ENCODE measurements around the gene RPL22.
A peak's percentile ranks its signal among the peaks of the same experiment; 100 is the strongest.

Gene RPL22

GRCh38 chr1:6199298-6200187 is at the start of gene RPL22:
TSS of gene RPL22 (minus strand) at chr1:6199595. CDS start at chr1:6199573, 22 bp downstream.
- DNase-seq (ENCODE audit: low spot score), result peak; percentile 99

GRCh38 chr1:6248161-6248776 is 48.9 kb upstream of the RPL22 start:
- no peak for DNase-seq (ENCODE audit: low spot score)

- no peak for DNase-seq (ENCODE audit: low spot score)
Observed at GRCh38 chr1:6247651-6248050, 48.3 kb upstream of the RPL22 start.

- peak; percentile 54 for DNase-seq (ENCODE audit: low spot score)
Observed at GRCh38 chr1:6246497-6247467, 47.4 kb upstream of the RPL22 start.

- no peak for DNase-seq (ENCODE audit: low spot score)
Observed at GRCh38 chr1:6245869-6246496, 46.6 kb upstream of the RPL22 start.

GRCh38 chr1:6245086-6245868 is 45.9 kb upstream of the RPL22 start:
- DNase-seq (ENCODE audit: low spot score), result peak; percentile 45

- DNase-seq (ENCODE audit: low spot score), result no peak
Observed at GRCh38 chr1:6244401-6245049, 45.1 kb upstream of the RPL22 start.

GRCh38 chr1:6243993-6244392 is 44.6 kb upstream of the RPL22 start, which contains the start of gene HES3:
TSS of gene HES3 (plus strand) at chr1:6244179. CDS start at chr1:6244366, 187 bp downstream.
- DNase-seq (ENCODE audit: low spot score), result no peak

GRCh38 chr1:6243053-6243834 is 43.8 kb upstream of the RPL22 start:
- DNase-seq (ENCODE audit: low spot score), result no peak

- no peak for DNase-seq (ENCODE audit: low spot score)
Observed at GRCh38 chr1:6241887-6242740, 42.7 kb upstream of the RPL22 start.

- no peak for DNase-seq (ENCODE audit: low spot score)
Observed at GRCh38 chr1:6241107-6241886, 41.9 kb upstream of the RPL22 start.

GRCh38 chr1:6239950-6240768 is 40.8 kb upstream of the RPL22 start:
- DNase-seq (ENCODE audit: low spot score), result no peak

- no peak for DNase-seq (ENCODE audit: low spot score)
Observed at GRCh38 chr1:6239213-6239752, 39.9 kb upstream of the RPL22 start.

- DNase-seq (ENCODE audit: low spot score), result no peak
Observed at GRCh38 chr1:6237093-6237492, 37.7 kb upstream of the RPL22 start.

GRCh38 chr1:6235296-6235677 is 35.9 kb upstream of the RPL22 start:
- peak; percentile 62 for DNase-seq (ENCODE audit: low spot score)

GRCh38 chr1:6234502-6235295 is 35.3 kb upstream of the RPL22 start:
- DNase-seq (ENCODE audit: low spot score), result peak; percentile 53
